Transverse colon (tissue), 4 donors: ENCODE data around the gene PEAK3. TPM values are rescaled to one million over a fixed set of nuclear protein-coding genes. Genes with fewer than 3 reads are reported as not detected.

Source experiments
- DNase-seq: peaks from one replicate; pipeline ENCODE4 v3.0.0-alpha.2; 2019
- H3K27ac ChIP-seq, 4 donors: fragments of 200-600 bp; sonication (generic); 2 replicates each; pipeline ENCODE4 v1.5.1; 2016 to 2018; ENCODE audit warnings: inconsistent platforms in 4 of 4
- H3K27me3 ChIP-seq: fragments of 200-600 bp; sonication (generic); 2 replicates; pipeline ENCODE4 v1.5.1; 2017; ENCODE audit warnings: inconsistent platforms
- H3K36me3 ChIP-seq, 4 donors: fragments of 200-600 bp; sonication (generic); 2 replicates each; pipeline ENCODE4 v1.5.1; 2017 to 2019; ENCODE audit warnings: inconsistent platforms in 4 of 4
- H3K4me1 ChIP-seq, 4 donors: fragments of 200-600 bp; sonication (generic); 2 replicates each; pipeline ENCODE4 v1.5.1; 2017 to 2020; ENCODE audit warnings: inconsistent platforms in 4 of 4
- H3K4me3 ChIP-seq, 4 donors: fragments of 200-600 bp; sonication (generic); 1 replicate in 1 of 4; 2 replicates in 3 of 4; pipeline versions ENCODE4 v1.5.1 to v1.6.1; 2017 to 2019; ENCODE audit warnings: inconsistent platforms in 4 of 4
- H3K9me3 ChIP-seq, 2 donors: fragments of 200-600 bp; sonication (generic); 2 replicates each; pipeline ENCODE4 v1.5.1; 2017 to 2019; ENCODE audit warnings: inconsistent platforms in 2 of 2
- EP300 ChIP-seq: sonication (generic); formaldehyde crosslinking; IDR thresholded peaks from one replicate; pipeline ENCODE4 v1.6.1; 2017; ENCODE audit warnings: antibody characterized with exemption, low read depth
- POLR2A ChIP-seq: fragments of 450-650 bp; IDR thresholded peaks from one replicate; pipeline ENCODE4 v1.6.1; 2016; ENCODE audit warnings: antibody characterized with exemption, mild to moderate bottlenecking, moderate library complexity
- POLR2AphosphoS5 ChIP-seq, 3 donors: sonication (generic); formaldehyde crosslinking; IDR thresholded peaks; one replicate each; pipeline ENCODE4 v1.6.1; 2016; ENCODE audit warnings: antibody characterized with exemption in 3 of 3
- WGBS, 2 donors: methylation state at CpG; one replicate each; pipeline ENCODE4 v1.1.5; 2018; ENCODE audit warnings: low coverage in 1 of 2; 5-methylcytosine and 5-hydroxymethylcytosine counted together
- in situ Hi-C, 4 donors: fragments of 200-750 bp; cut with MboI; loops; one replicate each; pipeline versions ENCODE4 v1.15.0 to v1.15.1; 2017; ENCODE audit warnings: low sequenced_read_pairs in 3 of 4, low pct_ligation_motif_present in 1 of 4, low pct_unique_long_range_greater_than_20kb in 1 of 4
- intact Hi-C: fragments of 100-400 bp; cut with DNase I; formaldehyde crosslinking; loops from one replicate; pipeline ENCODE4 v1.15.1; 2023; ENCODE audit warnings: low total_unique reads
- total RNA-seq, 4 donors: library from RNA; depleted of rRNA; stranded (reverse); fragments of >200 nt; gene quantifications; one replicate each; pipeline ENCODE4 v1.1.0, GENCODE V29; 2016
- TF ChIP-seq, protein P1 (sequence below), 5 experiments: fragments of 200-600 bp in 3 of 5; fragments of 450-650 bp in 2 of 5; sonication (generic) in 3 of 5; IDR thresholded peaks; 1 replicate in 2 of 5; 2 replicates in 3 of 5; pipeline ENCODE4 v1.5.1; 2016 to 2017; ENCODE audit warnings: antibody characterized with exemption in 5 of 5, inconsistent platforms in 3 of 5, mild to moderate bottlenecking in 2 of 5, moderate library complexity in 1 of 5

The PEAK3 gene
- total RNA-seq, 4 donors from 2014 or later = 0.27 to 1.1 (median 1.1) TPM; not detected in 1

DNA sequence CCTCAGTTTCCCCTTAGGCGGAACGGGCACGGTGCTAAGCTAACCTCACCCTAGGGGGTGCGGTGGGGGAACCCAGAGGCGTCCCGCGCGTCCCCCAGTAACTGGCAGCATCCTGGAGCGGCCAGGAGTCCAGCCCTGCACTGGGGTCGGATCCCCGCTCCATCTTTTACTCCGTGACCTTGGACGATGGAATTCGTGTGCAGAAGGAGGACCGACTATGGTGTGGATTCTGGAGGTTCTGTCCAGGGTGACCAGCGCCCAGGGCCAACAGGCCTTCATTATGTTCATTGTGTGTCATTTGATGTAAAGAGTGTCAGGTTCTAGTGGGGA, 47.1 kb upstream of the PEAK3 start:
- Histone ChIP-seq H3K4me3 (peak overlapping the region; percentile 76 to 94 (median 82)), H3K27ac (peak overlapping the region; percentile 88 to 94 (median 90)), H3K9me3 (no peaks in the 10 kb centered on the region), H3K36me3 (peaks cover 0 to 2% (median 0%) of the 10 kb centered on the region in 4 donors), H3K4me1 (peaks cover 46 to 64% (median 62%) of the 10 kb centered on the region in 4 donors), H3K27me3 (no peaks in the 10 kb centered on the region)
- intact Hi-C loops (loop anchor here (10.0 kb wide), 1 partner anchor 174 kb away; the partner anchor contains the start of gene AP3D1), in situ Hi-C loops (no loop called here)
- DNase-seq = no peak
- TF ChIP-seq POLR2AphosphoS5 (IDR thresholded peaks at IDR 0.05) (no peak), EP300 (no peak)
- TF ChIP-seq, protein P1, sequence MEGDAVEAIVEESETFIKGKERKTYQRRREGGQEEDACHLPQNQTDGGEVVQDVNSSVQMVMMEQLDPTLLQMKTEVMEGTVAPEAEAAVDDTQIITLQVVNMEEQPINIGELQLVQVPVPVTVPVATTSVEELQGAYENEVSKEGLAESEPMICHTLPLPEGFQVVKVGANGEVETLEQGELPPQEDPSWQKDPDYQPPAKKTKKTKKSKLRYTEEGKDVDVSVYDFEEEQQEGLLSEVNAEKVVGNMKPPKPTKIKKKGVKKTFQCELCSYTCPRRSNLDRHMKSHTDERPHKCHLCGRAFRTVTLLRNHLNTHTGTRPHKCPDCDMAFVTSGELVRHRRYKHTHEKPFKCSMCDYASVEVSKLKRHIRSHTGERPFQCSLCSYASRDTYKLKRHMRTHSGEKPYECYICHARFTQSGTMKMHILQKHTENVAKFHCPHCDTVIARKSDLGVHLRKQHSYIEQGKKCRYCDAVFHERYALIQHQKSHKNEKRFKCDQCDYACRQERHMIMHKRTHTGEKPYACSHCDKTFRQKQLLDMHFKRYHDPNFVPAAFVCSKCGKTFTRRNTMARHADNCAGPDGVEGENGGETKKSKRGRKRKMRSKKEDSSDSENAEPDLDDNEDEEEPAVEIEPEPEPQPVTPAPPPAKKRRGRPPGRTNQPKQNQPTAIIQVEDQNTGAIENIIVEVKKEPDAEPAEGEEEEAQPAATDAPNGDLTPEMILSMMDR (IDR thresholded peaks at IDR 0.05) = no peak
- 2% methylated on average over 12 of the region's 16 CpGs; no CpG with 5 or more reads in 1 of the 2 donors for WGBS, 2 donors

DNA sequence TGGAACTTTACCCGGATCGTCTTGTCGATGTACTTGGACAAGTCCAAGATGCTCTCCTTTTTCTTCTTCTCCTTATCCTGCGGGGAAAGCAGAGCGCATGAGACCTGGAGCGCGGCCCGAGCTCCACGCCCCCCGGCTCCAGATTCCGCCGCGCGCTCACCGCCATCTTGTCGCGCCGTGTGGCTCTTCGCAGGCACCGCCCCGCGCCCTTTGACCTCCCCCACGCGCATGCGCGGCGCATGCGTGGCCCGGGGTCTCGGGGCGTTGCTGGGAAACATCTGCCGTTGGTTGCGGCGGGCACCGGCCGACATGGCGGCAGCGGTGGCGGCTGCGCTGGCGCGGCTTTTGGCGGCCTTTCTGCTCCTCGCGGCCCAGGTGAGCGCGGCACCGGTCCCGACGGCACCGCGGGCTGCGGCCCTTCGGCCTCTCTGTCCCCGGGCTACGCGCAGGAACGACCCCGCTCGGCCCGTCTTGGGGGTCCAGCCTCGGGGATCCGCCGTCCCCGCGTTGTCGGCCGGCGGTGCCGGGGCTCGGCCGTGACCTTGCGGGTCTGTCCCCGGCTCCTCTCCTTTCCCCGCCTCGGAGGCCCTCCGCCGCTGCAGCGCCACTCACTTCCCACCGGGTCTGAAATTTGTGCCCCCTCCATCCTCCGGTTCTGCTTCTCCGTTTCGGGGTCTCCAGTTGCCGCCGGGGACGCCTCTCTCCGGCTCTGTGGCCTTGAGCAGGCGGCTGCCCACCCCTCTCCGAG, 46.6 kb upstream of the PEAK3 start, which contains the start of the genes LSM7 and SPPL2B:
Gene LSM7 (minus strand): TSS at position 186 of the 748 bp plus-strand sequence. CDS start 20 bp downstream, at position 166.
Gene SPPL2B (plus strand): TSS at position 284 of the 748 bp plus-strand sequence. CDS start 26 bp downstream, at position 310.
- WGBS, 2 donors = 0% methylated on average over 63 of the region's 89 CpGs; no CpG with 5 or more reads in 1 of the 2 donors
- intact Hi-C loops (loop anchor here (10.0 kb wide), 1 partner anchor 174 kb away; the partner anchor contains the start of gene AP3D1), in situ Hi-C loops (no loop called here)
- H3K36me3 ChIP-seq = peaks cover 0 to 3% (median 0%) of the 10 kb centered on the region in 4 donors
- H3K9me3 ChIP-seq = no peaks in the 10 kb centered on the region
- H3K4me3 ChIP-seq = peak within 1 kb of the TSS; percentile 76 to 94 (median 82)
- DNase-seq = peak; percentile 93
- TF ChIP-seq EP300 = no peak
- TF ChIP-seq POLR2A = peak; percentile 92
- TF ChIP-seq POLR2AphosphoS5 (IDR thresholded peaks at IDR 0.05) = peak; percentile 96 to 97 (median 97)
- H3K27me3 ChIP-seq = no peaks in the 10 kb centered on the region
- peaks cover 41 to 58% (median 56%) of the 10 kb centered on the region in 4 donors for H3K4me1 ChIP-seq
- H3K27ac ChIP-seq = peak within 1 kb of the TSS; percentile 88 to 94 (median 90)

DNA sequence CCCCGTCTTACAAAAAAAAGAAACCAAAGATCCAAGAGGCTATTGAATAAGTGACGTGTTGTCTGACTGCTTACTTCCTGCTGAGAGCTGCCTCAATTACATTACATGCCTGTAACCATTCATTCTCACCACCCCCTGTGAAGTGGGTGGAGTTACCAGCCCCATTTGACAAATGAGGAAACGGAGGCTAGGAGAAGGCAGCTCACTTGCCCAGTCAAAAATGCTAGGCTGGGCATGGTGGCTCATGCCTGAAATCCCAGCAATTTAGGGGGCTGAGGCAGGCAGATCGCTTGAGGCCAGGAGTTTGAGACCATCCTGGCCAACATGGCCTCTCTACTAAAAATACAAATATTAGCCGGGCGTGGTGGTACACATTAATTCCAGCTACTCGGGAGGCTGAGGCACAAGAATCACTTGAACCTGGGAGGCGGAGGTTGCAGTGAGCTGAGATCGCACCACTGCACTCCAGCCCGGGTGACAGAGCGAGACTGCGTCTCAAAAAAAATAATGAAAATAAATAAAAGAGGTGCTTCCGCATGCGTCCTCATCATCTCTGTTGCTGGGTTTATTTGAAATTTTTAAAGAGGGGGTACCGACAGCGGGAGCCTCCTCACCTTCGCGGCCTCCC, 45.9 kb upstream of the PEAK3 start:
- Histone ChIP-seq H3K27me3 (no peaks in the 10 kb centered on the region), H3K9me3 (no peaks in the 10 kb centered on the region), H3K36me3 (peaks cover 0 to 3% (median 0%) of the 10 kb centered on the region in 4 donors), H3K4me3 (peak overlapping the region; percentile 76 to 94 (median 82)), H3K27ac (peak overlapping the region; percentile 88 to 94 (median 90)), H3K4me1 (peaks cover 36 to 53% (median 51%) of the 10 kb centered on the region in 4 donors)
- in situ Hi-C loops = no loop called here
- TF ChIP-seq POLR2AphosphoS5 (IDR thresholded peaks at IDR 0.05) (peak; percentile 7 to 81 (median 45)), EP300 (no peak)
- peak; percentile 58 for DNase-seq
- 0 to 1% methylated on average over 4 to 18 of the region's 18 CpGs for WGBS, 2 donors
- intact Hi-C loops = loop anchor here (10.0 kb wide), 1 partner anchor 173 kb away; the partner anchor contains the start of gene AP3D1

- Histone ChIP-seq H3K36me3 (peaks cover 0 to 3% (median 0%) of the 10 kb centered on the region in 4 donors), H3K27me3 (no peaks in the 10 kb centered on the region), H3K9me3 (no peaks in the 10 kb centered on the region), H3K27ac (peak overlapping the region; percentile 88 to 94 (median 90)), H3K4me1 (peaks cover 27 to 43% (median 41%) of the 10 kb centered on the region in 4 donors), H3K4me3 (no peak overlapping the region)
- intact Hi-C loops (loop anchor here (10.0 kb wide), 1 partner anchor 172 kb away; the partner anchor contains the start of gene AP3D1), in situ Hi-C loops (no loop called here)
- TF ChIP-seq POLR2AphosphoS5 (IDR thresholded peaks at IDR 0.05) (no peak), EP300 (no peak), POLR2A (no peak)
- TF ChIP-seq, protein P1 (IDR thresholded peaks at IDR 0.05) = no peak
- WGBS, 2 donors = 86 to 100% methylated on average over 3 to 16 of the region's 16 CpGs
- DNase-seq = no peak
Observed at GRCh38 chr19:2326699-2327360, 44.9 kb upstream of the PEAK3 start.
